Natural killer cell (primary cell): ENCODE results near the gene CA10. TPM values are rescaled to one million over a fixed set of nuclear protein-coding genes. Genes with fewer than 3 reads are reported as not detected.

ENCODE experiments used
- ATAC-seq, 3 donors: fragments of 150-1000 bp in 2 of 3; fragments of 200-7000 bp in 1 of 3; cut with Tn5 transposase; 1 replicate in 1 of 3; 2 replicates in 2 of 3; pipeline ENCODE4 v1.10.0; 2021; ENCODE audit warnings: mild to moderate bottlenecking in 2 of 3, moderate library complexity in 2 of 3
- DNase-seq, 2 donors: peaks; one replicate each; pipeline versions ENCODE4 v3.0.0 to v3.0.0-alpha.2; 2013 to 2021; ENCODE audit warnings: mixed read lengths in 1 of 2
- H3K27ac ChIP-seq: one replicate; pipeline ENCODE4 v1.5.1; 2013; ENCODE audit warnings: mild to moderate bottlenecking, low read length
- H3K27me3 ChIP-seq: one replicate; pipeline ENCODE4 v1.6.1; 2013; ENCODE audit warnings: low read length; ENCODE audit not compliant: control insufficient read depth, insufficient read depth
- H3K36me3 ChIP-seq: one replicate; pipeline ENCODE4 v1.6.1; 2013; ENCODE audit warnings: low read length; ENCODE audit not compliant: control insufficient read depth, insufficient read depth
- H3K4me1 ChIP-seq: one replicate; pipeline ENCODE4 v1.6.1; 2013; ENCODE audit warnings: low read length; ENCODE audit not compliant: control insufficient read depth, insufficient read depth
- H3K4me3 ChIP-seq: one replicate; pipeline ENCODE4 v1.5.1; 2013; ENCODE audit warnings: low read length
- H3K9me3 ChIP-seq: one replicate; pipeline ENCODE4 v1.6.1; 2013; ENCODE audit warnings: low read length; ENCODE audit not compliant: control insufficient read depth, insufficient read depth
- H3K27ac Mint-ChIP-seq, 2 donors: one replicate each; pipeline ENCODE4 v1.8.0; 2022; ENCODE audit warnings: mild to moderate bottlenecking in 2 of 2, mixed read lengths in 2 of 2, moderate library complexity in 1 of 2
- H3K27me3 Mint-ChIP-seq, 2 donors: one replicate each; pipeline ENCODE4 v1.8.0; 2022; ENCODE audit warnings: low read depth in 2 of 2, mixed read lengths in 2 of 2
- H3K36me3 Mint-ChIP-seq: one replicate; pipeline ENCODE4 v1.8.0; 2022; ENCODE audit warnings: mixed read lengths
- H3K4me1 Mint-ChIP-seq, 2 donors: one replicate each; pipeline ENCODE4 v1.8.0; 2022; ENCODE audit warnings: mixed read lengths in 2 of 2
- H3K4me3 Mint-ChIP-seq: one replicate; pipeline ENCODE4 v1.8.0; 2022; ENCODE audit warnings: mild to moderate bottlenecking, moderate library complexity, mixed read lengths
- H3K9me3 Mint-ChIP-seq, 2 donors: one replicate each; pipeline ENCODE4 v1.8.0; 2022; ENCODE audit warnings: mixed read lengths in 2 of 2
- WGBS: methylation state at CpG from one replicate; pipeline ENCODE4 v1.1.7; 2013; ENCODE audit warnings: missing lambda C conversion rate; ENCODE audit not compliant: insufficient coverage; 5-methylcytosine and 5-hydroxymethylcytosine counted together
- intact Hi-C: fragments of 100-400 bp; cut with micrococcal nuclease; formaldehyde crosslinking; loops from one replicate; pipeline ENCODE4 v1.14.2; 2022
- total RNA-seq, 4 donors: library from RNA; stranded (reverse); fragments of 120-200 nt in 1 of 4; gene quantifications; one replicate each; pipeline versions ENCODE4 v1.2.3 to v1.2.4, GENCODE V29; 2013 to 2022
- TF ChIP-seq, protein P1 (sequence below): fragments of 200-600 bp; IDR thresholded peaks from one replicate; pipeline ENCODE4 v1.8.0; 2022; ENCODE audit warnings: antibody characterized with exemption

Gene CA10
- total RNA-seq, 3 donors from 2014 or later (not counting 1 experiment from before 2014, with no cell fraction given), result not detected

DNA sequence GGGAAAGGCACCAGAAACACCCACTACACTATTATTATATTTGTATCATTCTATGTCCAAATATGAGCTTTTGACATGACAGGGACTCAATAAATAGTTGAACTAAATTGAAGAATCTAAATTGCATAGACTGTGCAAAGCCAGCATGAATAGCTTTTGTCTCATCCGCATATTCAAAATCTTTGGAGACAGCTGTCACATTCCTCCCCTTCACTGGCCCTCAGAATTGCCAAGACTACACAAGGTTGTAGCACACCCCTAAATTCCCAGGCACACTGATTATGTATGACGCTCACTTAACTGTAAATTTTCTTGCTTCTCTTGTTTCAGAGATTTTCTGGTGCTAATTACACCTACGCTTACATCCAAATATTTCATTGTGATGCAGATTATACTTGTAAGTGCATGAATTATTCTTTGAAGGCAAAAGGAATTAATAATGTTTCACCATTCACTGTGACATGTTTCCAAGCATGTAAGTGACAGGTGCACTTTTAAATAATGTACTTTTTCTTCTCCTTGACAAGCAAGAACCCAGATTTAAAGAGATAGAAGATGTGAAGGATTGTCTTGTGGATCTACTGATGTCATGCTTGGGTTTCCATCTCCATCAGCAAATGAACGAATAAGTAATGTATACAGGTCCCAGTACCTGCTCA is 47.5 kb downstream of the CA10 start:
- intact Hi-C loops, result no loop called here
- Mint-ChIP-seq H3K36me3 (no peaks in the 10 kb centered on the region), H3K27me3 (peaks cover 0 to 6% of the 10 kb centered on the region in 2 donors), H3K4me3 (no peak overlapping the region), H3K27ac (no peak overlapping the region), H3K4me1 (no peaks in the 10 kb centered on the region), H3K9me3 (no peaks in the 10 kb centered on the region)
- H3K27ac ChIP-seq, result no peak overlapping the region
- H3K9me3 ChIP-seq, result no peaks in the 10 kb centered on the region
- H3K4me1 ChIP-seq, result no peaks in the 10 kb centered on the region
- no peaks in the 10 kb centered on the region for H3K27me3 ChIP-seq
- TF ChIP-seq, protein P1, sequence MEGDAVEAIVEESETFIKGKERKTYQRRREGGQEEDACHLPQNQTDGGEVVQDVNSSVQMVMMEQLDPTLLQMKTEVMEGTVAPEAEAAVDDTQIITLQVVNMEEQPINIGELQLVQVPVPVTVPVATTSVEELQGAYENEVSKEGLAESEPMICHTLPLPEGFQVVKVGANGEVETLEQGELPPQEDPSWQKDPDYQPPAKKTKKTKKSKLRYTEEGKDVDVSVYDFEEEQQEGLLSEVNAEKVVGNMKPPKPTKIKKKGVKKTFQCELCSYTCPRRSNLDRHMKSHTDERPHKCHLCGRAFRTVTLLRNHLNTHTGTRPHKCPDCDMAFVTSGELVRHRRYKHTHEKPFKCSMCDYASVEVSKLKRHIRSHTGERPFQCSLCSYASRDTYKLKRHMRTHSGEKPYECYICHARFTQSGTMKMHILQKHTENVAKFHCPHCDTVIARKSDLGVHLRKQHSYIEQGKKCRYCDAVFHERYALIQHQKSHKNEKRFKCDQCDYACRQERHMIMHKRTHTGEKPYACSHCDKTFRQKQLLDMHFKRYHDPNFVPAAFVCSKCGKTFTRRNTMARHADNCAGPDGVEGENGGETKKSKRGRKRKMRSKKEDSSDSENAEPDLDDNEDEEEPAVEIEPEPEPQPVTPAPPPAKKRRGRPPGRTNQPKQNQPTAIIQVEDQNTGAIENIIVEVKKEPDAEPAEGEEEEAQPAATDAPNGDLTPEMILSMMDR, result no peak
- H3K36me3 ChIP-seq, result no peaks in the 10 kb centered on the region
- DNase-seq, result no peak
- ATAC-seq, result no peak
- WGBS, result 87% methylated on average over 3 of the region's 4 CpGs
- no peak overlapping the region for H3K4me3 ChIP-seq

- Histone ChIP-seq H3K4me1 (no peaks in the 10 kb centered on the region), H3K9me3 (no peaks in the 10 kb centered on the region), H3K4me3 (no peak overlapping the region), H3K27ac (no peak overlapping the region), H3K27me3 (no peaks in the 10 kb centered on the region), H3K36me3 (no peaks in the 10 kb centered on the region)
- intact Hi-C loops, result no loop called here
- Mint-ChIP-seq H3K9me3 (no peaks in the 10 kb centered on the region), H3K4me1 (no peaks in the 10 kb centered on the region), H3K36me3 (no peaks in the 10 kb centered on the region), H3K4me3 (no peak overlapping the region), H3K27me3 (peaks cover 0 to 6% of the 10 kb centered on the region in 2 donors), H3K27ac (no peak overlapping the region)
- peak in 1 of 2 donors; percentile 52 for DNase-seq
- TF ChIP-seq, protein P1, result peak; percentile 50
- ATAC-seq, result peak in 1 of 3 donors; percentile 49
- WGBS, result 48% methylated on average over 5 of the region's 7 CpGs
Measured at GRCh38 chr17:52106638-52107261, 51.8 kb downstream of the CA10 start.

GRCh38 chr17:52106072-52106471 is 52.4 kb downstream of the CA10 start:
- Histone ChIP-seq H3K36me3 (no peaks in the 10 kb centered on the region), H3K27me3 (no peaks in the 10 kb centered on the region), H3K9me3 (no peaks in the 10 kb centered on the region), H3K4me1 (no peaks in the 10 kb centered on the region), H3K4me3 (no peak overlapping the region), H3K27ac (no peak overlapping the region)
- no peak overlapping the region for H3K27ac Mint-ChIP-seq
- H3K4me1 Mint-ChIP-seq, result no peaks in the 10 kb centered on the region
- H3K4me3 Mint-ChIP-seq, result no peak overlapping the region
- intact Hi-C loops, result no loop called here
- WGBS, result 76% methylated on average over 8 of the region's 8 CpGs
- no peaks in the 10 kb centered on the region for H3K36me3 Mint-ChIP-seq
- DNase-seq (no peak), ATAC-seq (no peak)
- TF ChIP-seq, protein P1, result no peak
- H3K27me3 Mint-ChIP-seq, result peaks cover 0 to 6% of the 10 kb centered on the region in 2 donors
- no peaks in the 10 kb centered on the region for H3K9me3 Mint-ChIP-seq
